Measurements from ENCODE around the gene IRAG1. TPM values are rescaled to one million over a fixed set of nuclear protein-coding genes. Genes with fewer than 3 reads are reported as not detected.

The IRAG1 gene
- total and polyA plus RNA-seq, 7 experiments from 2014 or later: 0.11 to 1.4 TPM; not detected in 5

DNA sequence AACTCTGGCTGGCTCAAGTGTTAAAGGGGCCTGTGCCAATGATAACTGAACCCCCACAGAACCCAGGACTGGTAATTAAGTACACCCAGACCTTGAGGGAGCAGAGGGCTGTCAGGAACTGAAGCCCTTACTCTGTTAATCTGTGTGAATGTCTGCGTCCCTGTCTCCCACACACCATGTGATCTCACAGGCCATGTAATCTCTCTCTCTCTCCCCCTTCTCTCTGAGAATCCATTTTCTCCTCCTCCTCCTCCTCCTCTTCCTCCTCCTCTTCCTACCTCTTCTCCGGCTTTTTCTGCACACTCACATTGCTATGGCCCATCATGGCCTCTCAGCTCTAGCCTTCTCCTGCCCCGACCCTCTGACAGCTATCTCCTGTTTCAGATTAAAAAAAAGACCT is 14.6 kb upstream of the IRAG1 start:
- no peak for DNase-seq
- Histone ChIP-seq H3K4me1 (ENCODE audit: control insufficient read depth in 2 of 2, insufficient read depth in 2 of 2, low read length in 2 of 2) (no peaks in the 10 kb centered on the region), H3K9me3 (ENCODE audit: control insufficient read depth in 2 of 3, low read length in 3 of 3) (no peaks in the 10 kb centered on the region), H3K36me3 (ENCODE audit: control insufficient read depth in 2 of 3, insufficient read depth in 3 of 3, low read length in 3 of 3) (no peaks in the 10 kb centered on the region), H3K27me3 (ENCODE audit: control insufficient read depth in 2 of 2, insufficient read depth in 2 of 2, low read length in 2 of 2) (no peaks in the 10 kb centered on the region), H3K27ac (ENCODE audit: low read depth, low read length) (no peak overlapping the region), H3K4me3 (ENCODE audit: low read length) (no peak overlapping the region)
- H3K27ac Mint-ChIP-seq: no peak overlapping the region
- intact Hi-C loops (cut with micrococcal nuclease): no loop called here
- POLR2A ChIA-PET: no interaction called here
- ATAC-seq: no peak
- H3K4me1 Mint-ChIP-seq: no peaks in the 10 kb centered on the region
- no peak overlapping the region for H3K4me3 Mint-ChIP-seq
- CTCF ChIA-PET: interaction anchor here (0.5 kb wide), 1 partner anchor 392 kb away, joined by 3 read pairs; no protein-coding TSS in a partner anchor
- H3K27me3 Mint-ChIP-seq: peaks cover 0 to 8% (median 0%) of the 10 kb centered on the region in 5 donors
- no peaks in the 10 kb centered on the region for H3K36me3 Mint-ChIP-seq
- no peaks in the 10 kb centered on the region for H3K9me3 Mint-ChIP-seq

- H3K4me1 Mint-ChIP-seq: no peaks in the 10 kb centered on the region
These were observed 8.4 kb upstream of the IRAG1 start for GRCh38 chr11:10701982-10702381.

DNA sequence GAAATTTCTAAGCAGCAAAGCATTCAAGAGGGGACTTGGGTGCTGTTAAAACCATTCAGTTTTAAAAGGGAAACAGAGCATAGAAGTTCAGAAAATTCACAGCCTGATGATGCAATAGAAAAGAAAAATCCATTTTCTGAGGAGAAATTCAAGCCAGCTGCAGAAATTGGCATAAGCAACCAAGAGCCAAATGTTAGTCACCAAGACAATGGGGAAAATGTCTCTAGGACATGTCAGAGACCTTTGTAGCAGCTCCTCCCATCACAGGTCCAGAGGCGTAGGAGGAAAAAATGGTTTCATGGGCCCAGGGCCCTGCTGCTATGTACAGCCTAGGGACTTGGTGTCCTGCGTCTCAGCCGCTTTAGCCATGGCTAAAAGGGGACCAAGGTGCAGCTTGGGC is 5.5 kb upstream of the IRAG1 start:
- Histone ChIP-seq H3K36me3 (ENCODE audit: control insufficient read depth in 2 of 3, insufficient read depth in 3 of 3, low read length in 3 of 3) (no peaks in the 10 kb centered on the region), H3K4me1 (ENCODE audit: control insufficient read depth in 2 of 2, insufficient read depth in 2 of 2, low read length in 2 of 2) (no peaks in the 10 kb centered on the region), H3K27me3 (ENCODE audit: control insufficient read depth in 2 of 2, insufficient read depth in 2 of 2, low read length in 2 of 2) (no peaks in the 10 kb centered on the region), H3K9me3 (ENCODE audit: control insufficient read depth in 2 of 3, low read length in 3 of 3) (no peaks in the 10 kb centered on the region), H3K4me3 (ENCODE audit: low read length) (no peak overlapping the region), H3K27ac (ENCODE audit: low read depth, low read length) (no peak overlapping the region)
- Mint-ChIP-seq H3K4me1 (peaks cover 0 to 6% (median 0%) of the 10 kb centered on the region in 7 donors), H3K27ac (no peak overlapping the region), H3K27me3 (peaks cover 5 to 17% (median 9%) of the 10 kb centered on the region in 5 donors), H3K9me3 (peaks cover 0 to 14% (median 4%) of the 10 kb centered on the region in 11 donors), H3K36me3 (peaks cover 0 to 5% (median 0%) of the 10 kb centered on the region in 5 donors), H3K4me3 (no peak overlapping the region)
- no peak for DNase-seq
- ChIA-PET POLR2A (no interaction called here), CTCF (no interaction called here)
- no peak for ATAC-seq
- intact Hi-C loops (cut with micrococcal nuclease): no loop called here

More at GRCh38 chr11:10701982-10702381, 8.4 kb upstream of the IRAG1 start:
- H3K9me3 ChIP-seq (ENCODE audit: control insufficient read depth in 2 of 3, low read length in 3 of 3): no peaks in the 10 kb centered on the region
- intact Hi-C loops (cut with micrococcal nuclease): no loop called here
- H3K36me3 ChIP-seq (ENCODE audit: control insufficient read depth in 2 of 3, insufficient read depth in 3 of 3, low read length in 3 of 3): no peaks in the 10 kb centered on the region
- no peak overlapping the region for H3K27ac ChIP-seq (ENCODE audit: low read depth, low read length)
- Mint-ChIP-seq H3K36me3 (peaks cover 0 to 5% (median 0%) of the 10 kb centered on the region in 5 donors), H3K27me3 (peaks cover 5 to 12% (median 9%) of the 10 kb centered on the region in 5 donors), H3K4me3 (no peak overlapping the region), H3K27ac (no peak overlapping the region), H3K9me3 (peaks cover 0 to 14% (median 4%) of the 10 kb centered on the region in 11 donors)
- POLR2A ChIA-PET: no interaction called here
- H3K4me1 ChIP-seq (ENCODE audit: control insufficient read depth in 2 of 2, insufficient read depth in 2 of 2, low read length in 2 of 2): no peaks in the 10 kb centered on the region
- ATAC-seq: no peak
- CTCF ChIA-PET: no interaction called here
- no peak for DNase-seq
- no peak overlapping the region for H3K4me3 ChIP-seq (ENCODE audit: low read length)
- no peaks in the 10 kb centered on the region for H3K27me3 ChIP-seq (ENCODE audit: control insufficient read depth in 2 of 2, insufficient read depth in 2 of 2, low read length in 2 of 2)

DNA sequence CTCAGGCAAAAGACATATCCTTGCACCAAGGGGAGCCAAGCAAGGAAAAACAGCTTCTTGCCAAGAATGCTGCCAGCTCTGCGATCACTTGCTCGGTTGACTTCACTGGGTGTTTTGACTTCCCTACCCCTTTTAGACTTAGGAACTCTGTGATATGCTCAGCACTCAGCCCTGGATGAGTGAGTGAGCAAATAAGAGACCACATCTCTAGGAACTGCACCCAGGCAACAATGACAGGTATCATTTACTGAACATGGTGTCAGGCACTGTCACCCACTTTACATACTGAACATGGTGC is 3.7 kb upstream of the IRAG1 start:
- Histone ChIP-seq H3K4me3 (ENCODE audit: low read length) (no peak overlapping the region), H3K27me3 (ENCODE audit: control insufficient read depth in 2 of 2, insufficient read depth in 2 of 2, low read length in 2 of 2) (no peaks in the 10 kb centered on the region), H3K9me3 (ENCODE audit: control insufficient read depth in 2 of 3, low read length in 3 of 3) (no peaks in the 10 kb centered on the region), H3K27ac (ENCODE audit: low read depth, low read length) (no peak overlapping the region), H3K36me3 (ENCODE audit: control insufficient read depth in 2 of 3, insufficient read depth in 3 of 3, low read length in 3 of 3) (no peaks in the 10 kb centered on the region), H3K4me1 (ENCODE audit: control insufficient read depth in 2 of 2, insufficient read depth in 2 of 2, low read length in 2 of 2) (no peaks in the 10 kb centered on the region)
- Mint-ChIP-seq H3K9me3 (peaks cover 0 to 14% (median 4%) of the 10 kb centered on the region in 11 donors), H3K36me3 (peaks cover 0 to 5% (median 0%) of the 10 kb centered on the region in 5 donors), H3K27me3 (peaks cover 4 to 22% (median 9%) of the 10 kb centered on the region in 5 donors), H3K4me3 (no peak overlapping the region), H3K27ac (no peak overlapping the region), H3K4me1 (peaks cover 0 to 6% (median 0%) of the 10 kb centered on the region in 7 donors)
- intact Hi-C loops (cut with micrococcal nuclease): no loop called here
- DNase-seq (no peak), ATAC-seq (no peak)
- POLR2A ChIA-PET: interaction anchor here (0.6 kb wide), 1 partner anchor 282 kb away, joined by 3 read pairs; no protein-coding TSS in a partner anchor
- CTCF ChIA-PET: no interaction called here

DNA sequence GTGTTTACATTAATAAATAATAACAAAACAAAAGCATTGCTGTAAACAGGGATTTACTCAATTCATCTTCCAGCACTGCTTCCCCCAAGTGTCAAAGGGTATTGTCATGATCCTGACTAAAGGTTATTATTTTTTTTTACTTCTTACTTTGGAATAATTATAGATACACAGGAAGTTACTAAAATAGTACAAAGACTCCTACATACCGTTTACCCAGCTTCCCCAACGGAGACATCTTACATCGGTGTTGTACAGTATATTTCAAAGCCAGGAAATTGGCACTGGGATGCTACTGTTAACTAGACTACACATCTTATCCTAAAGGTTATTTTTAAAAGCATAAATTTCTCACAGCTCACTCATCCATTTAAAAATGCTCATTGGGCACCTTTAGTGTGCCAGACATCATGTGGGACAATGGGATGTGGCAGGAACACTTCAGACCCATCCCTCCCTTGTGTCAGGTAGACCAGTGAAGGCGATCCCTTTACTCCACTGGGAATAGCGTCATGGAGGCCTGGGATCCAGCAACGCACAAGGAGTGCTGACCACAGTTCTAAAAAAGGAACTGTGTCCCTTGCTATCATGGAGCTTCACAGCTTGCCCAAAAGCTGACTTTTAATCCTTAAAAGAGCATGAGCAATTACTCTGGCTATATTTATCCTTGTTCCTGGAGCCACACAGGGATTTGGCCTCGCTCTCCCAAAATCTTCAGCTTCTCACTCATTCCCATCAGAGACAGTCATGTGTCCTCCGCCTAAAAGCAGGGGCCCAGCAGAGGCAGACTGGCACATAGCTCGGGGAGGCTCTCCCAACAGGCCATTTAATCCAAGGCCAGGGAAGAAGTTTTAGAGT is 3.1 kb upstream of the IRAG1 start:
- H3K9me3 Mint-ChIP-seq: peaks cover 0 to 14% (median 4%) of the 10 kb centered on the region in 11 donors
- POLR2A ChIA-PET: interaction anchor here (0.6 kb wide), 1 partner anchor 283 kb away, joined by 3 read pairs; no protein-coding TSS in a partner anchor
- H3K27me3 Mint-ChIP-seq: peaks cover 4 to 22% (median 9%) of the 10 kb centered on the region in 5 donors
- H3K36me3 Mint-ChIP-seq: peaks cover 0 to 5% (median 0%) of the 10 kb centered on the region in 5 donors
- no peaks in the 10 kb centered on the region for H3K4me1 ChIP-seq (ENCODE audit: control insufficient read depth in 2 of 2, insufficient read depth in 2 of 2, low read length in 2 of 2)
- no peak overlapping the region for H3K4me3 Mint-ChIP-seq
- H3K9me3 ChIP-seq (ENCODE audit: control insufficient read depth in 2 of 3, low read length in 3 of 3): no peaks in the 10 kb centered on the region
- H3K4me3 ChIP-seq (ENCODE audit: low read length): no peak overlapping the region
- intact Hi-C loops (cut with micrococcal nuclease): no loop called here
- no peaks in the 10 kb centered on the region for H3K36me3 ChIP-seq (ENCODE audit: control insufficient read depth in 2 of 3, insufficient read depth in 3 of 3, low read length in 3 of 3)
- H3K27me3 ChIP-seq (ENCODE audit: control insufficient read depth in 2 of 2, insufficient read depth in 2 of 2, low read length in 2 of 2): no peaks in the 10 kb centered on the region
- H3K27ac ChIP-seq (ENCODE audit: low read depth, low read length): no peak overlapping the region
- CTCF ChIA-PET: no interaction called here
- DNase-seq (no peak), ATAC-seq (no peak)
- no peak overlapping the region for H3K27ac Mint-ChIP-seq
- peaks cover 0 to 6% (median 0%) of the 10 kb centered on the region in 7 donors for H3K4me1 Mint-ChIP-seq

DNA sequence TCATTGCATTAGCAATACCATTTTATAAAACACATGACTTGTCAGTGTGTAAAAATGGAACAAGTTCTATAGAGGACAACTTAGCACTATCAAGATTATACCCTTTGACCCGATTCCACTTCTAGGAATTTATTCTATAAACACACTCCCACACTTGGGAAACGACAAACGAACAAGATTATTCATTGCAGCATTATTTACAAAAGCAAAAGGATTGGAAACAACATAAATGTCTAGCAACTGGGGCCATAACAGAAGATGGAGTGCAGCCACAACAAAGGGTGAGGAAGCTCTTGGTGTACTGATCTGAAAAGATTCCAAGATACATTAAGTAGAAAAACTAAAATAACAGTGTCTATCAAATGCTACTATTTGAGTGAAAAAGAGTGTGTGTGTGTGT is 2.3 kb upstream of the IRAG1 start:
- Histone ChIP-seq H3K9me3 (ENCODE audit: control insufficient read depth in 2 of 3, low read length in 3 of 3) (no peaks in the 10 kb centered on the region), H3K36me3 (ENCODE audit: control insufficient read depth in 2 of 3, insufficient read depth in 3 of 3, low read length in 3 of 3) (no peaks in the 10 kb centered on the region), H3K27ac (ENCODE audit: low read depth, low read length) (no peak overlapping the region), H3K4me1 (ENCODE audit: control insufficient read depth in 2 of 2, insufficient read depth in 2 of 2, low read length in 2 of 2) (no peaks in the 10 kb centered on the region), H3K27me3 (ENCODE audit: control insufficient read depth in 2 of 2, insufficient read depth in 2 of 2, low read length in 2 of 2) (no peaks in the 10 kb centered on the region), H3K4me3 (ENCODE audit: low read length) (no peak overlapping the region)
- Mint-ChIP-seq H3K4me1 (peaks cover 0 to 6% (median 0%) of the 10 kb centered on the region in 7 donors), H3K27ac (no peak overlapping the region), H3K36me3 (peaks cover 0 to 5% (median 0%) of the 10 kb centered on the region in 5 donors), H3K4me3 (no peak overlapping the region), H3K9me3 (peaks cover 0 to 14% (median 4%) of the 10 kb centered on the region in 11 donors), H3K27me3 (peaks cover 2 to 31% (median 11%) of the 10 kb centered on the region in 5 donors)
- ChIA-PET CTCF (no interaction called here), POLR2A (no interaction called here)
- ATAC-seq (no peak), DNase-seq (no peak)
- intact Hi-C loops (cut with micrococcal nuclease): no loop called here
